Transverse colon (tissue), 4 donors: ENCODE results near the gene TPD52L1. TPM values are rescaled to one million over a fixed set of nuclear protein-coding genes. Genes with fewer than 3 reads are reported as not detected.

Experiments
- DNase-seq: peaks from one replicate; pipeline ENCODE4 v3.0.0-alpha.2; 2019
- H3K27ac ChIP-seq, 4 donors: fragments of 200-600 bp; sonication (generic); 2 replicates each; pipeline ENCODE4 v1.5.1; 2016 to 2018; ENCODE audit warnings: inconsistent platforms in 4 of 4
- H3K27me3 ChIP-seq: fragments of 200-600 bp; sonication (generic); 2 replicates; pipeline ENCODE4 v1.5.1; 2017; ENCODE audit warnings: inconsistent platforms
- H3K36me3 ChIP-seq, 4 donors: fragments of 200-600 bp; sonication (generic); 2 replicates each; pipeline ENCODE4 v1.5.1; 2017 to 2019; ENCODE audit warnings: inconsistent platforms in 4 of 4
- H3K4me1 ChIP-seq, 4 donors: fragments of 200-600 bp; sonication (generic); 2 replicates each; pipeline ENCODE4 v1.5.1; 2017 to 2020; ENCODE audit warnings: inconsistent platforms in 4 of 4
- H3K4me3 ChIP-seq, 4 donors: fragments of 200-600 bp; sonication (generic); 1 replicate in 1 of 4; 2 replicates in 3 of 4; pipeline versions ENCODE4 v1.5.1 to v1.6.1; 2017 to 2019; ENCODE audit warnings: inconsistent platforms in 4 of 4
- H3K9me3 ChIP-seq, 2 donors: fragments of 200-600 bp; sonication (generic); 2 replicates each; pipeline ENCODE4 v1.5.1; 2017 to 2019; ENCODE audit warnings: inconsistent platforms in 2 of 2
- EP300 ChIP-seq: sonication (generic); formaldehyde crosslinking; IDR thresholded peaks from one replicate; pipeline ENCODE4 v1.6.1; 2017; ENCODE audit warnings: antibody characterized with exemption, low read depth
- POLR2A ChIP-seq: fragments of 450-650 bp; IDR thresholded peaks from one replicate; pipeline ENCODE4 v1.6.1; 2016; ENCODE audit warnings: antibody characterized with exemption, mild to moderate bottlenecking, moderate library complexity
- POLR2AphosphoS5 ChIP-seq, 3 donors: sonication (generic); formaldehyde crosslinking; IDR thresholded peaks; one replicate each; pipeline ENCODE4 v1.6.1; 2016; ENCODE audit warnings: antibody characterized with exemption in 3 of 3
- WGBS, 2 donors: methylation state at CpG; one replicate each; pipeline ENCODE4 v1.1.5; 2018; ENCODE audit warnings: low coverage in 1 of 2; 5-methylcytosine and 5-hydroxymethylcytosine counted together
- in situ Hi-C, 4 donors: fragments of 200-750 bp; cut with MboI; loops; one replicate each; pipeline versions ENCODE4 v1.15.0 to v1.15.1; 2017; ENCODE audit warnings: low sequenced_read_pairs in 3 of 4, low pct_ligation_motif_present in 1 of 4, low pct_unique_long_range_greater_than_20kb in 1 of 4
- intact Hi-C: fragments of 100-400 bp; cut with DNase I; formaldehyde crosslinking; loops from one replicate; pipeline ENCODE4 v1.15.1; 2023; ENCODE audit warnings: low total_unique reads
- total RNA-seq, 4 donors: library from RNA; depleted of rRNA; stranded (reverse); fragments of >200 nt; gene quantifications; one replicate each; pipeline ENCODE4 v1.1.0, GENCODE V29; 2016
- TF ChIP-seq, protein P1 (sequence below), 5 experiments: fragments of 200-600 bp in 3 of 5; fragments of 450-650 bp in 2 of 5; sonication (generic) in 3 of 5; IDR thresholded peaks; 1 replicate in 2 of 5; 2 replicates in 3 of 5; pipeline ENCODE4 v1.5.1; 2016 to 2017; ENCODE audit warnings: antibody characterized with exemption in 5 of 5, inconsistent platforms in 3 of 5, mild to moderate bottlenecking in 2 of 5, moderate library complexity in 1 of 5

Gene TPD52L1
- total RNA-seq, 4 donors from 2014 or later: 2.6 to 96.5 (median 25.2) TPM

DNA sequence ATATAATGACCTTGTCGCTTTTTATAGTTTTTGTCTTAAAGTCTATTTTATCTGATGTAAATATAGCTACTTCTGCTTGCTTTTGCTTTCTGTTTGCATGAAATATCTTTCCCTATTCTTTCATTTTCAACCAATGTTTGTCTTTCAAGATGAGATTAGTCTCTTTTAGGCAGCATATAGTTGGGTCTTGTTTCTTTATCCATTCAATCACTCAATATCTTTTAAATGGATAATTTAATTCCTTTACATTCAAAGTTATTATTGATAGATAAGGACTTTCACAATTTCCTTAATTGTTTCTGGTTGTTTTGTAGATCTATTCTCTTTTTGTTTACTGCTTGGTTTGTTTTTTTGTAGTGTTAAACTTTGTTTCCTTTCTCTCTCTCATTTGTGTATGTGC is 43.5 kb upstream of the TPD52L1 start:
- no peaks in the 10 kb centered on the region for H3K4me1 ChIP-seq
- peaks cover 17 to 28% of the 10 kb centered on the region in 2 donors for H3K9me3 ChIP-seq
- H3K36me3 ChIP-seq: no peaks in the 10 kb centered on the region
- DNase-seq: no peak
- no peaks in the 10 kb centered on the region for H3K27me3 ChIP-seq
- intact Hi-C loops: no loop called here
- TF ChIP-seq, protein P1, sequence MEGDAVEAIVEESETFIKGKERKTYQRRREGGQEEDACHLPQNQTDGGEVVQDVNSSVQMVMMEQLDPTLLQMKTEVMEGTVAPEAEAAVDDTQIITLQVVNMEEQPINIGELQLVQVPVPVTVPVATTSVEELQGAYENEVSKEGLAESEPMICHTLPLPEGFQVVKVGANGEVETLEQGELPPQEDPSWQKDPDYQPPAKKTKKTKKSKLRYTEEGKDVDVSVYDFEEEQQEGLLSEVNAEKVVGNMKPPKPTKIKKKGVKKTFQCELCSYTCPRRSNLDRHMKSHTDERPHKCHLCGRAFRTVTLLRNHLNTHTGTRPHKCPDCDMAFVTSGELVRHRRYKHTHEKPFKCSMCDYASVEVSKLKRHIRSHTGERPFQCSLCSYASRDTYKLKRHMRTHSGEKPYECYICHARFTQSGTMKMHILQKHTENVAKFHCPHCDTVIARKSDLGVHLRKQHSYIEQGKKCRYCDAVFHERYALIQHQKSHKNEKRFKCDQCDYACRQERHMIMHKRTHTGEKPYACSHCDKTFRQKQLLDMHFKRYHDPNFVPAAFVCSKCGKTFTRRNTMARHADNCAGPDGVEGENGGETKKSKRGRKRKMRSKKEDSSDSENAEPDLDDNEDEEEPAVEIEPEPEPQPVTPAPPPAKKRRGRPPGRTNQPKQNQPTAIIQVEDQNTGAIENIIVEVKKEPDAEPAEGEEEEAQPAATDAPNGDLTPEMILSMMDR (IDR thresholded peaks at IDR 0.05): no peak
- TF ChIP-seq EP300 (no peak), POLR2A (no peak), POLR2AphosphoS5 (IDR thresholded peaks at IDR 0.05) (no peak)
- in situ Hi-C loops: loop anchor here (5.0 to 10.0 kb wide), 3 partner anchors 235 to 245 kb away; no protein-coding TSS in a partner anchor
- no peak overlapping the region for H3K4me3 ChIP-seq
- H3K27ac ChIP-seq: no peak overlapping the region
- 88 to 92% methylated on average over 1 of the region's 1 CpG for whole genome bisulfite sequencing, 2 donors

- Histone ChIP-seq H3K27ac (no peak overlapping the region), H3K4me3 (no peak overlapping the region), H3K4me1 (no peaks in the 10 kb centered on the region), H3K9me3 (peaks cover 17 to 28% of the 10 kb centered on the region in 2 donors), H3K36me3 (no peaks in the 10 kb centered on the region), H3K27me3 (no peaks in the 10 kb centered on the region)
- WGBS, 2 donors: 87 to 88% methylated on average over 4 of the region's 4 CpGs
- TF ChIP-seq, protein P1 (IDR thresholded peaks at IDR 0.05): no peak
- no peak for TF ChIP-seq POLR2A
- no peak for TF ChIP-seq POLR2AphosphoS5 (IDR thresholded peaks at IDR 0.05)
- no peak for TF ChIP-seq EP300
- DNase-seq: no peak
- intact Hi-C loops: no loop called here
- in situ Hi-C loops: loop anchor here (5.0 to 10.0 kb wide), 3 partner anchors 237 to 247 kb away; no protein-coding TSS in a partner anchor
Observed at GRCh38 chr6:125111219-125111983, 42.2 kb upstream of the TPD52L1 start.

- TF ChIP-seq POLR2A: no peak
- no peak for TF ChIP-seq EP300
- no peak for TF ChIP-seq POLR2AphosphoS5 (IDR thresholded peaks at IDR 0.05)
- TF ChIP-seq, protein P1 (IDR thresholded peaks at IDR 0.05): no peak
- Histone ChIP-seq H3K36me3 (no peaks in the 10 kb centered on the region), H3K4me1 (no peaks in the 10 kb centered on the region), H3K9me3 (peaks cover 17 to 28% of the 10 kb centered on the region in 2 donors), H3K27ac (no peak overlapping the region), H3K4me3 (no peak overlapping the region), H3K27me3 (no peaks in the 10 kb centered on the region)
- intact Hi-C loops (no loop called here), in situ Hi-C loops (loop anchor here (5.0 to 10.0 kb wide), 3 partner anchors 238 to 248 kb away; no protein-coding TSS in a partner anchor)
- no peak for DNase-seq
Observed at GRCh38 chr6:125112934-125113333, 40.6 kb upstream of the TPD52L1 start.

DNA sequence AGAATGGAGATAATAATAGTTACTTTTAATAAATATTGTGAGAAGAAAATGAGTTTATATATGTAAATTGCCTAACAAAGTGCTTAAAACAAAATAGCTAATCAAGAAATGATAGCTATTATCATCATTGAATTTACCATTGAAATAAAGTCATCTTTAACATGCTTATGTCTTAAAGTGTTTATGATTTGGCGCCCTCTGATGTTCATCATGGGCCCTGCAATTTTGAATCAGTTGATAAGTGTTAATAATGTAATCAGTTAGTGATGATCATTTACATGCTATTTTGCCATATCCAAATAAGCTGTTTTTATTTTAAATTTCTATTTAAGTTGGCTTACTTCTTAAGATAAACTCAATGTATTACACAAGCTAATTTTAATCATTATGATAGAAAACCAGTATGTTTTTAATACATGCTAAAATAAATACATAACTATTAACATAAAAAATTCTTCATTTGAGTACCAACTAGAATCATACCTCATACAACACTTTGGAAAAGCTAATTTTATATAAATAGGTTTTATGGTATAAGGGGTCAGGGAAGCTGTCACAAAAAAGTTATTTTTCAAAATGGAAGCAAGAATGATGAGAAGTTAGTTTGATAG is 39.2 kb upstream of the TPD52L1 start:
- no peaks in the 10 kb centered on the region for H3K27me3 ChIP-seq
- no peak overlapping the region for H3K4me3 ChIP-seq
- DNase-seq: peak; percentile 59
- H3K27ac ChIP-seq: no peak overlapping the region
- 0% methylated on average over 1 of the region's 1 CpG for WGBS, 2 donors
- H3K9me3 ChIP-seq: peaks cover 17 to 25% of the 10 kb centered on the region in 2 donors
- intact Hi-C loops (no loop called here), in situ Hi-C loops (loop anchor here (5.0 to 10.0 kb wide), 3 partner anchors 240 to 250 kb away; no protein-coding TSS in a partner anchor)
- TF ChIP-seq, protein P1 (IDR thresholded peaks at IDR 0.05): peak; percentile 66 to 85 (median 82)
- TF ChIP-seq POLR2A: no peak
- no peaks in the 10 kb centered on the region for H3K4me1 ChIP-seq
- H3K36me3 ChIP-seq: no peaks in the 10 kb centered on the region
